Colonic mucosa (tissue), 4 donors: ENCODE data around the gene KLHL6. TPM values are rescaled to one million over a fixed set of nuclear protein-coding genes. Genes with fewer than 3 reads are reported as not detected.

Experiments
- DNase-seq: peaks from one replicate; pipeline ENCODE4 v3.0.0-alpha.2; 2020
- H3K27ac ChIP-seq: fragments of 200-600 bp; one replicate; pipeline ENCODE4 v1.8.0; 2021
- H3K27me3 ChIP-seq: fragments of 200-600 bp; one replicate; pipeline ENCODE4 v1.8.0; 2021
- H3K36me3 ChIP-seq: fragments of 200-600 bp; one replicate; pipeline ENCODE4 v1.8.0; 2021
- H3K4me1 ChIP-seq: fragments of 200-600 bp; one replicate; pipeline ENCODE4 v1.8.0; 2021; ENCODE audit warnings: mild to moderate bottlenecking
- H3K4me3 ChIP-seq: fragments of 200-600 bp; one replicate; pipeline ENCODE4 v1.8.0; 2021
- H3K9ac ChIP-seq, 2 donors: one replicate each; pipeline ENCODE4 v1.7.0; 2013; ENCODE audit warnings: control low read depth in 2 of 2, low read depth in 2 of 2, low read length in 2 of 2
- H3K9me3 ChIP-seq: fragments of 200-600 bp; one replicate; pipeline ENCODE4 v1.8.0; 2021
- CTCF ChIP-seq: fragments of 200-600 bp; IDR thresholded peaks from one replicate; pipeline ENCODE4 v1.8.0; 2022; ENCODE audit warnings: antibody characterized with exemption, mild to moderate bottlenecking
- intact Hi-C: fragments of 100-400 bp; cut with DNase I; formaldehyde crosslinking; loops from one replicate; pipeline ENCODE4 v1.14.1; 2022
- total RNA-seq, 2 donors: library from RNA; stranded (reverse); fragmentation: NEBNext Ultra II Directional in 1 of 2; extraction: Animal tissue kit (Norgen Biotek cat#: 25700) in 1 of 2; gene quantifications; one replicate each; pipeline ENCODE4 v1.2.1, GENCODE V29; 2021
- donor health status: healthy.
- donor health status: DM: no; HTN: no; CAD: no.
- donor health status: DM: no; HTN: no; CAD: no.

KLHL6 gene
- total RNA-seq, 2 donors from 2014 or later = 2.0 to 2.1 TPM

GRCh38 chr3:183487896-183488295, 67.6 kb downstream of the KLHL6 start:
- Histone ChIP-seq H3K27ac (no peak overlapping the region), H3K27me3 (no peaks in the 10 kb centered on the region), H3K4me3 (no peak overlapping the region), H3K36me3 (no peaks in the 10 kb centered on the region), H3K4me1 (peaks cover 4% of the 10 kb centered on the region), H3K9ac (no peak overlapping the region), H3K9me3 (no peaks in the 10 kb centered on the region)
- no peak for TF ChIP-seq CTCF
- intact Hi-C loops = no loop called here
- DNase-seq = no peak

GRCh38 chr3:183487016-183487415, 68.5 kb downstream of the KLHL6 start:
- peaks cover 4% of the 10 kb centered on the region for H3K4me1 ChIP-seq
- no peaks in the 10 kb centered on the region for H3K9me3 ChIP-seq
- no peaks in the 10 kb centered on the region for H3K27me3 ChIP-seq
- no peaks in the 10 kb centered on the region for H3K36me3 ChIP-seq
- no peak for DNase-seq
- no peak for TF ChIP-seq CTCF
- no peak overlapping the region for H3K4me3 ChIP-seq
- H3K27ac ChIP-seq = no peak overlapping the region
- no peak overlapping the region for H3K9ac ChIP-seq
- intact Hi-C loops = no loop called here

- Histone ChIP-seq H3K27ac (no peak overlapping the region), H3K4me3 (no peak overlapping the region), H3K4me1 (peaks cover 4% of the 10 kb centered on the region), H3K9me3 (no peaks in the 10 kb centered on the region), H3K36me3 (no peaks in the 10 kb centered on the region), H3K27me3 (no peaks in the 10 kb centered on the region), H3K9ac (no peak overlapping the region)
- TF ChIP-seq CTCF = no peak
- DNase-seq = no peak
- intact Hi-C loops = no loop called here
Observed at GRCh38 chr3:183486472-183486871, 69.0 kb downstream of the KLHL6 start.

- Histone ChIP-seq H3K9me3 (no peaks in the 10 kb centered on the region), H3K36me3 (no peaks in the 10 kb centered on the region), H3K9ac (no peak overlapping the region), H3K27me3 (no peaks in the 10 kb centered on the region), H3K4me1 (no peaks in the 10 kb centered on the region), H3K27ac (no peak overlapping the region), H3K4me3 (no peak overlapping the region)
- DNase-seq = no peak
- intact Hi-C loops = no loop called here
- TF ChIP-seq CTCF = no peak
Observed at GRCh38 chr3:183485585-183485984, 69.9 kb downstream of the KLHL6 start.

GRCh38 chr3:183485093-183485492, 70.4 kb downstream of the KLHL6 start:
- H3K27me3 ChIP-seq = no peaks in the 10 kb centered on the region
- intact Hi-C loops = no loop called here
- H3K9me3 ChIP-seq = no peaks in the 10 kb centered on the region
- H3K36me3 ChIP-seq = no peaks in the 10 kb centered on the region
- H3K27ac ChIP-seq = no peak overlapping the region
- no peak overlapping the region for H3K9ac ChIP-seq
- H3K4me1 ChIP-seq = no peaks in the 10 kb centered on the region
- TF ChIP-seq CTCF = no peak
- DNase-seq = no peak
- no peak overlapping the region for H3K4me3 ChIP-seq
